Prostate gland (tissue), 2 donors: ENCODE data around the gene RETREG1. TPM values are rescaled to one million over a fixed set of nuclear protein-coding genes. Genes with fewer than 3 reads are reported as not detected.

Experiments used
- DNase-seq: peaks from one replicate; pipeline ENCODE4 v3.0.0-alpha.2; 2019; ENCODE audit warnings: low spot score
- H3K27ac ChIP-seq, 2 donors: fragments of 200-600 bp; sonication (generic); 2 replicates each; pipeline ENCODE4 v1.5.1; 2017 to 2019
- H3K27me3 ChIP-seq: fragments of 200-600 bp; sonication (generic); replicated peaks from 2 replicates; pipeline ENCODE4 v1.5.1; 2019; ENCODE audit not compliant: insufficient read depth
- H3K36me3 ChIP-seq, 2 donors: fragments of 200-600 bp; sonication (generic); 1 replicate in 1 of 2; 2 replicates in 1 of 2; pipeline versions ENCODE4 v1.5.1 to v1.8.1; 2017 to 2019
- H3K4me1 ChIP-seq: fragments of 200-600 bp; sonication (generic); replicated peaks from 2 replicates; pipeline ENCODE4 v1.5.1; 2019
- H3K4me3 ChIP-seq, 2 donors: fragments of 200-600 bp; sonication (generic); 2 replicates each; pipeline ENCODE4 v1.5.1; 2017 to 2019
- H3K9me3 ChIP-seq: fragments of 200-600 bp; sonication (generic); 2 replicates; pipeline ENCODE4 v1.5.1; 2017
- CTCF ChIP-seq, 4 experiments: fragments of 200-600 bp in 2 of 4; fragments of 450-650 bp in 2 of 4; sonication (generic) in 2 of 4; IDR thresholded peaks; 1 replicate in 3 of 4; 2 replicates in 1 of 4; pipeline ENCODE4 v1.5.1; 2016 to 2019; ENCODE audit warnings: antibody characterized with exemption in 4 of 4, mild to moderate bottlenecking in 2 of 4, moderate library complexity in 2 of 4
- POLR2A ChIP-seq: fragments of 450-650 bp; IDR thresholded peaks from one replicate; pipeline ENCODE4 v1.6.1; 2016; ENCODE audit warnings: antibody characterized with exemption, mild to moderate bottlenecking
- POLR2AphosphoS5 ChIP-seq: sonication (generic); formaldehyde crosslinking; IDR thresholded peaks from one replicate; pipeline ENCODE4 v1.6.1; 2017; ENCODE audit warnings: antibody characterized with exemption
- WGBS: methylation state at CpG from one replicate; pipeline ENCODE4 v1.1.5; 2018; 5-methylcytosine and 5-hydroxymethylcytosine counted together
- intact Hi-C: fragments of 100-400 bp; cut with DNase I; formaldehyde crosslinking; loops from one replicate; pipeline ENCODE4 v1.14.2; 2022
- total RNA-seq, 2 donors: library from RNA; depleted of rRNA; stranded (reverse); fragments of >200 nt; gene quantifications; one replicate each; pipeline ENCODE4 v1.1.0, GENCODE V29; 2016

The RETREG1 gene
- total RNA-seq, 2 donors from 2014 or later, result 13.5 to 18.4 TPM

DNA sequence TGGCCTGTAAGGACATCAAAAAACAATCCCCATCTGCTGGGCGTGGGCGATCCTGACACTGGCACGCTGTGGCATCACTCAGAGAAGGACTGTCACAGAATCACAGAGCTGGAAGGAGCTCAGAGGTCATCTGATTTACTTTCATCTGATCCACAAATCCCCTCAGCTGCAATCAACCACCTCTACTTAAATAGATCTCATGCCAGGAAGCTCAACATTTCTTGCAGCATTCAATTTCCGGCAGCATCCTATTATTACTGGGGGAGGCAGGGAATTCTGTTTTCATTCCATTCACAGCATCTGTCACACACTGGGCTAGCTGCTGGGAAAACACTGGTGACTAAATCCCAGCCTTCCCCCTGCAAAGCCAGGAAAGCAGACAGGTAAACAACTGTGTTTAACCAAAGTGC lies 38.3 kb downstream of the RETREG1 start:
- TF ChIP-seq CTCF (IDR thresholded peaks at IDR 0.05) (no peak), POLR2AphosphoS5 (no peak), POLR2A (no peak)
- Histone ChIP-seq H3K27me3 (no peaks in the 10 kb centered on the region), H3K9me3 (no peaks in the 10 kb centered on the region), H3K4me1 (peaks cover 7% of the 10 kb centered on the region), H3K36me3 (no peaks in the 10 kb centered on the region), H3K27ac (no peak overlapping the region), H3K4me3 (no peak overlapping the region)
- DNase-seq, result no peak
- 91% methylated on average over 4 of the region's 4 CpGs for WGBS
- intact Hi-C loops, result no loop called here

GRCh38 chr5:16577677-16578076 lies 39.1 kb downstream of the RETREG1 start:
- H3K9me3 ChIP-seq, result no peaks in the 10 kb centered on the region
- no peaks in the 10 kb centered on the region for H3K27me3 ChIP-seq
- intact Hi-C loops, result no loop called here
- no peak overlapping the region for H3K4me3 ChIP-seq
- no peak overlapping the region for H3K27ac ChIP-seq
- TF ChIP-seq POLR2AphosphoS5 (no peak), POLR2A (no peak), CTCF (IDR thresholded peaks at IDR 0.05) (no peak)
- WGBS, result 96% methylated on average over 11 of the region's 11 CpGs
- no peak for DNase-seq
- no peaks in the 10 kb centered on the region for H3K36me3 ChIP-seq
- peaks cover 7% of the 10 kb centered on the region for H3K4me1 ChIP-seq

DNA sequence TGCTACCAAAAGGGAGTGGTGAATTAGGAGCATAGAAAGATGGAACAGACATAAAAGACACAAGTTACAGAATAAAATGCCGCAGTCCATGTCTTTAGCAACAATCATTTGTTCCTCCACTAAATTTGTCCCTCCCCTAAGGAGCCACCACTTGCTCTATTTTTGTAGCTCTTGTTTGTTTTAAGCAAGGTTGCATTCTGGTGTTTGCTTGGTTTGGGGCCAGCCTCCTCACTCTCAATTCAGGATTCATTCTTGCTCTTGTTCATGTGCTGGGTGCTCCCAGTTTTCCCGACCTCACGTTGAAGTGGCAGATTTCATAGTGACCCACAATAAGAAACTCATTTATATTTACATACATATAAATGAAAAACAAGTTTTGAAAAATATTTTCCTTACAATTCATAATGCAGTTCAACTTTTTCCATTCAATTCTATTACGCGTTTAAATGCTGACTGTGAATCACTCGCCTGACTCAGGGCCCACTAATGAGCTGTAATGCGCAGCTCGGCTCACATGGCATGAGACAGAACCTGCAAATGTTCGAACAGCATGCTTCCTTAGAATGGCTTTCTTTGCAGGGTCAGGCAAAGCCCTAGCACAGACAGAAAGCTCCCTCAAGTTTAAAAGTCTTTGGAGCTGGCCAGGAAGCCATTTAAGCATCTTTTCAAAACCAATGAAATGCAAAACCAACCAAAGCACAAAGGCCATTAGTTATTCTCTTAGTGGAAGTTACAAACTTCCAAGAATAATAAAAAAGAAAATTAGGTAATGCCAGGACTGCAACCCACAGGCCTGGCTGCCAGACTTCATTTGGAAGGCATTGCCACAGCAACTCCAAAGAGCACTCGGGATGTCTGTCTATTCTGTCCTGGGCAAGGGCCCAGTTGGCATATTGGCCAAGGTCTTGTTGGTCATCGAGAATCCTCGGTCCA lies 41.7 kb downstream of the RETREG1 start:
- Histone ChIP-seq H3K4me3 (no peak overlapping the region), H3K27ac (no peak overlapping the region), H3K9me3 (no peaks in the 10 kb centered on the region), H3K4me1 (peaks cover 7% of the 10 kb centered on the region), H3K36me3 (no peaks in the 10 kb centered on the region), H3K27me3 (no peaks in the 10 kb centered on the region)
- no peak for DNase-seq
- 55% methylated on average over 12 of the region's 12 CpGs for WGBS
- TF ChIP-seq CTCF (IDR thresholded peaks at IDR 0.05), result no peak
- intact Hi-C loops, result no loop called here

DNA sequence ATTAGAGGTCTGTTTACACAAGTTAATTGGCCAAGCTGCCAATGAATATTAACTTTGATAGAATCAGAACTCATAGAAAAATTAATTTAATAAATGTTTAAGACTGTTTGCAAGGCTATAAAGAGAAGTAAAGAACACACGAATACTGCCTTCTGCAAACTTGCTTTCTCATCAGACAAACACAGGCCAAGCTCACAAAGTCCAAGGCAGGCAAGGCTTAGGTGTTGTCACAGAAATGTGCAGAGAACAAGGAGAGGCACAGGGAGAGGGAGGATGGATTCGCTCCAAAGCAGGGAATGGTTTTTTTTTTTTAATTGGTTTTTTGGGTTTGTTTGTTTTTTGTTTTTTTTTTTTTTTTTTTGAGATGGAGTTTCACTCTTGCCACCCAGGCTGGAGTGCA lies 43.4 kb downstream of the RETREG1 start:
- Histone ChIP-seq H3K4me3 (no peak overlapping the region), H3K9me3 (no peaks in the 10 kb centered on the region), H3K36me3 (no peaks in the 10 kb centered on the region), H3K27me3 (no peaks in the 10 kb centered on the region), H3K27ac (no peak overlapping the region), H3K4me1 (peaks cover 7% of the 10 kb centered on the region)
- 46% methylated on average over 2 of the region's 2 CpGs for WGBS
- peak; percentile 60 for DNase-seq
- TF ChIP-seq POLR2AphosphoS5 (peak; percentile 58), POLR2A (no peak)
- intact Hi-C loops, result no loop called here

GRCh38 chr5:16572289-16573015 lies 44.3 kb downstream of the RETREG1 start:
- no peaks in the 10 kb centered on the region for H3K36me3 ChIP-seq
- no peak for DNase-seq
- H3K4me3 ChIP-seq, result no peak overlapping the region
- intact Hi-C loops, result no loop called here
- no peak overlapping the region for H3K27ac ChIP-seq
- TF ChIP-seq CTCF (IDR thresholded peaks at IDR 0.05), result no peak
- no peak for TF ChIP-seq POLR2A
- TF ChIP-seq POLR2AphosphoS5, result no peak
- peaks cover 7% of the 10 kb centered on the region for H3K4me1 ChIP-seq
- no peaks in the 10 kb centered on the region for H3K9me3 ChIP-seq
- H3K27me3 ChIP-seq, result no peaks in the 10 kb centered on the region
- 95% methylated on average over 19 of the region's 19 CpGs for WGBS
